RWPE1 (cell line): ENCODE data around the gene TSSK3.

Experiments used
- CTCF ChIA-PET: fragments of 350-600 bp; sonication (Branson Sonifier 250); formaldehyde crosslinking; extraction: SDS; loops from one replicate; lab custom pipeline; 2021; lab: Yijun Ruan, JAX
- POLR2A ChIA-PET: fragments of 400-600 bp; formaldehyde crosslinking; extraction: SDS; loops from one replicate; lab custom pipeline; 2020; ENCODE audit warnings: antibody characterized with exemption; ENCODE audit not compliant: low non-redundant PET; lab: Yijun Ruan, JAX
- DNase-seq: peaks from one replicate; pipeline ENCODE4 v3.0.0; 2012; ENCODE audit warnings: low spot score
- H3K27ac ChIP-seq: fragments of 450-650 bp; 2 replicates; pipeline ENCODE4 v1.5.1; 2017
- TF ChIP-seq, protein P1 (sequence below): fragments of 450-650 bp; conservative IDR thresholded peaks from 2 replicates; pipeline ENCODE4 v1.5.1; 2017; ENCODE audit warnings: low read depth, mild to moderate bottlenecking

Gene TSSK3

DNA sequence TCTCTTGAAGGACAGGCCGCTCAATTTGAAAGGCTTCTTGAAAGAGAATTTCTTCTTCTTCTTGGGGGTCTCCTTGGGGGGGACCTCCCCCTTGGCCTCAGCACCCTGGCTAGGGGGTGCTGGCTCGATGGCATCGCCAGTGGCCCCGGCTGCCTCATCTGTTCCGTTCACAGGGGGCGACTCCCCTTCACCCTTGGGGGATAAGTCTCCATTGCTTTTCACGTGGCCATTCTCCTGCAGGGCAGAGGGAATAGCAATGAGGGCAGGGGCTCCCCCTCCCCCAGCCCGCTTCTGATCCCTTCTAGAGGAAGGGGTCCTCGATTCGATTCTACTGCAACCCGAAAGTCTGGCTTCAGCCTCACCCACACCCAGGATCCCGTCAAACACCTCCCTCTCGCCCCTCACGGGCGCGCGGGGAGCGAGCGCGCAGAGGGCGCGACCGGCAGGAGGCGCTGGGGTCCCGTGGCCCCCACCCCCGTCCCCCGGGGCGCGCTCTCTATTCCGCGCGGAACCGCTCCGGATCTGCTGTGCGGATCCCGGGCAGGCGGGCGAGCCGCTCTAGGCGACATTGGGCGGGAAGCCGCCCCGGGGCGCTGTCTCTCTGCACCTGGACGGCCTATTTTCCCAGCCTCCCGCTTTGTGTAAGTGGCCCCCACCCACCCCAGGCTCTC is 27.3 kb upstream of the TSSK3 start:
- CTCF ChIA-PET = interaction anchor here (1.2 kb wide), 1 partner anchor 93 kb away, joined by 3 read pairs; no protein-coding TSS in a partner anchor
- peak; percentile 41 for DNase-seq
- POLR2A ChIA-PET = interaction anchor here (1.4 kb wide), 1 partner anchor 59 kb away, joined by 3 read pairs; the partner anchor contains the start of gene BSDC1

DNA sequence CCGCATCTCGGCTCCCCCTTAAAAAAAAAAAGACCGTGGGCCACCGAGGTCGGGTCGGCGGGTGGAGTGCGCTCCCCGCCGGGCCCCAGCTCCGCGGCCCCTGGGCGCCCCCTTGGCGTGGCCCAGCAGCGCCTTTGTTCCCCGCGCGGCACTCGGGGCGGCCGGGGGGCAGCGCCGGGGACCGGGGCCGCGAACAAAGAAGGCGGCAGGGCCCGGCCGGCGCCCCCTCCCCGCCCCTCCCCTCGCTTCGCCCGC is 26.9 kb upstream of the TSSK3 start:
- TF ChIP-seq, protein P1, sequence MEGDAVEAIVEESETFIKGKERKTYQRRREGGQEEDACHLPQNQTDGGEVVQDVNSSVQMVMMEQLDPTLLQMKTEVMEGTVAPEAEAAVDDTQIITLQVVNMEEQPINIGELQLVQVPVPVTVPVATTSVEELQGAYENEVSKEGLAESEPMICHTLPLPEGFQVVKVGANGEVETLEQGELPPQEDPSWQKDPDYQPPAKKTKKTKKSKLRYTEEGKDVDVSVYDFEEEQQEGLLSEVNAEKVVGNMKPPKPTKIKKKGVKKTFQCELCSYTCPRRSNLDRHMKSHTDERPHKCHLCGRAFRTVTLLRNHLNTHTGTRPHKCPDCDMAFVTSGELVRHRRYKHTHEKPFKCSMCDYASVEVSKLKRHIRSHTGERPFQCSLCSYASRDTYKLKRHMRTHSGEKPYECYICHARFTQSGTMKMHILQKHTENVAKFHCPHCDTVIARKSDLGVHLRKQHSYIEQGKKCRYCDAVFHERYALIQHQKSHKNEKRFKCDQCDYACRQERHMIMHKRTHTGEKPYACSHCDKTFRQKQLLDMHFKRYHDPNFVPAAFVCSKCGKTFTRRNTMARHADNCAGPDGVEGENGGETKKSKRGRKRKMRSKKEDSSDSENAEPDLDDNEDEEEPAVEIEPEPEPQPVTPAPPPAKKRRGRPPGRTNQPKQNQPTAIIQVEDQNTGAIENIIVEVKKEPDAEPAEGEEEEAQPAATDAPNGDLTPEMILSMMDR = no peak
- CTCF ChIA-PET = interaction anchor here (1.2 kb wide), 2 partner anchors 66 to 93 kb away, joined by 3 to 4 read pairs; no protein-coding TSS in a partner anchor
- no peak overlapping the region for H3K27ac ChIP-seq
- DNase-seq = no peak
- POLR2A ChIA-PET = interaction anchor here (1.0 to 1.4 kb wide), 2 partner anchors 10 to 59 kb away, joined by 3 to 7 read pairs; partner anchors contain the start of gene BSDC1

More for the DNA sequence above, 27.3 kb upstream of the TSSK3 start:
- TF ChIP-seq, protein P1 = peak; percentile 77
- no peak overlapping the region for H3K27ac ChIP-seq

DNA sequence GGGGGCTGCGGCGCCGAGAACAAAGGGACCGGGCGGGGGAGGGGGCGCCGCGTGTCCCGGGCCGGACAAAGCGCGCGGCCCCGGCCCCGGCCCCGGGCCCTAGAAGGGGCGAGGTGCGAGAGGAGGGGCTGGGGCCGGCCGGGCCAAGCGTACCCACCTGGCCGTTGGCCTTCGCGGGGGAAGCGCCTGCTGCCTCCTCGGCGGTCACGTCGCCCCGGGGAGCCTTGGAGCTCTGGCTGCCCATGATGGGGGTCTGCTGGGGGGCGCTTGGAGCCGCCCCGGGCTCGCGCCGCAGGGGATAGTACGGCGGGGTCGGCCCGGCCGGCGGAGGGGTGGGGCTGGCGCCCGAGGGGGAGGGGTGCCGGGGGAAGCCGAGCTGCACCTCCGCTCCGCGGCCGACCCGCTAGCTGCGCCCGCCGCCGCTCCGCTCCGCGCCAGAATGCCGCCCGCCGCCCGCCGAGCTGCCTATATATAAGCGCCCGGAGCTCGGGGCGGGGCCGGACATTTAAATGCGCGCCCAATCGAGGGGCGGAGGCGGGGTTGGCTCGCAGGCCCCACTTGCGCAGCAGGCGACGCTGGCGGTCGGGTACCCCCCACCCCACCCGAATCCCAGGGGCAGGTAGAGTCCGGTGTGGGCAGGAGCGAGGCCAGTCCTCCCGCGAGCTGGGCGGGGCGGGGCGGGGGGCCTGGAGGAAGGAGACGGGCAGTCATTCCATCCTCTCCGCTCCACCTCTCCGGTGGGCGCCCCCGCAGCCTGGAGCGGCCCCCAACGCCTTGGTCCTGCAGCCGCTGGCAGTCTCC is 26.3 kb upstream of the TSSK3 start, which contains the start of gene MARCKSL1:
Gene MARCKSL1 (minus strand): TSS at position 444 of the 801 bp plus-strand sequence. CDS start 200 bp downstream, at position 244.
- no peak within 1 kb of the TSS for H3K27ac ChIP-seq
- DNase-seq = peak; percentile 58
- ChIA-PET CTCF (interaction anchor here (0.5 to 1.2 kb wide), 4 partner anchors 10 to 280 kb away, joined by 3 to 7 read pairs (median 4); no protein-coding TSS in a partner anchor), POLR2A (interaction anchor here (0.7 to 1.4 kb wide), 3 partner anchors 10 to 58 kb away, joined by 3 to 7 read pairs (median 3); partner anchors contain the start of gene BSDC1)
- TF ChIP-seq, protein P1 = no peak

DNA sequence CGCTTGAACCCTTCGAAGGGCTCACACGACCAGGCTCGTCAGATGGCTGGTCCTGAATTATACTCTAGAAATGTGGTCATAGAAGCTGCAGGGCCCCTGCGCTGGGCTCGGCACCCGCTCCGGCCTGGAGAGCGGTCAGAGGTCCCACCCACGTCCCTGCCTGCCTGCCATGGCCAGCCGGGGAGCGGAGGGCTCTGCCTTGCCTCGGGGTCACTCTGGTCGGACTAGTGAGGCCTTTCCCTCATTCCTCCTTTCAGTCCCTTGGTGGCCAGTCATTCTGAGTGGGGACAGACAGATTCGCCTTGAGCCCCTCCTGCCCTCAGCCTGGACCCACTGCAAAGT is 25.8 kb upstream of the TSSK3 start:
- POLR2A ChIA-PET = interaction anchor here (0.7 to 1.0 kb wide), 2 partner anchors 9 to 25 kb away, joined by 3 to 7 read pairs; no protein-coding TSS in a partner anchor
- TF ChIP-seq, protein P1 = no peak
- no peak for DNase-seq
- CTCF ChIA-PET = interaction anchor here (1.1 to 1.2 kb wide), 2 partner anchors 10 to 64 kb away, joined by 4 read pairs; no protein-coding TSS in a partner anchor
- H3K27ac ChIP-seq = no peak overlapping the region

DNA sequence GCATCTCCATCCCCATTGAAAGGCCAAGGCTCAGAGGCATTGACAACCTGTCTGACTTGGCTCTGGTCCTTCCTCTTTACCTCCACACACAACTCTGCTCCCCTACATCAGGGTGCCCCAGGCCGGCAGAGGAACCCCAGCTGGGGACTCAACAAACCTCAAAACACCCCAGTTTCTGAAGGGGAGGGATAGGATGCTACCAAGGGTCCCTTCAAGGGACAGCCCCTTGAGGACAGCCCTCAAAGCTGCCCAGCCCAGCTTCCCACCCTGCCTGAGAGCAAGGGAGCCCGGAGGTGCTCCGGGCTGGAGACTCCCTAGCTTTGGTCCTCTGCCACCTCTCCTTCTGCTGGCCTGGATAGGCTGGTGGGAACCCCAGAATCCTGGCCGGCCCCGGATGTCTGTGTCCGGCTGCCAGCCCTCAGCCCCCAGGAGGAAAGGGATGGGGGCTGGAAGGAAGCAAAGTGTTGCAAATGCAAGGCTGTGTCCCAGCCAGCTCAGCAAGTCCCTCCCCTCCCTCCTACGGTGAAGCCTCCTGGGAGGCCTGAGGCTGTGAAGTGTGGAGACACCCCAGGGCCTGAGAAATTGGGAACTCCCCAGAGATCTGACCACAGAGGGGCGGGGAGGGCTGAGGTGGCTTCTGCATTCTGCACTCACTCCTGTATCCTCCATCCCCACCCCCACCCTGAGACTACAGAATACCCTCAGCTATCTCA is 25.2 kb upstream of the TSSK3 start:
- H3K27ac ChIP-seq = no peak overlapping the region
- TF ChIP-seq, protein P1 = no peak
- DNase-seq = no peak
- ChIA-PET POLR2A (no interaction called here), CTCF (interaction anchor here (1.1 kb wide), 1 partner anchor 9 kb away, joined by 4 read pairs; no protein-coding TSS in a partner anchor)
